IPS-18c (cell line): Measurements from ENCODE around the gene STRIP1.

Experiments used
- H3K4me3 ChIP-seq: 2 replicates; pipeline ENCODE4 v1.7.0; 2013; ENCODE audit warnings: low read depth, mild to moderate bottlenecking, low read length, moderate library complexity; ENCODE audit not compliant: insufficient read depth
- H3K9me3 ChIP-seq: one replicate; pipeline ENCODE4 v1.6.1; 2013; ENCODE audit warnings: mild to moderate bottlenecking, low read length, moderate library complexity; ENCODE audit not compliant: control insufficient read depth, insufficient read depth

STRIP1 gene

DNA sequence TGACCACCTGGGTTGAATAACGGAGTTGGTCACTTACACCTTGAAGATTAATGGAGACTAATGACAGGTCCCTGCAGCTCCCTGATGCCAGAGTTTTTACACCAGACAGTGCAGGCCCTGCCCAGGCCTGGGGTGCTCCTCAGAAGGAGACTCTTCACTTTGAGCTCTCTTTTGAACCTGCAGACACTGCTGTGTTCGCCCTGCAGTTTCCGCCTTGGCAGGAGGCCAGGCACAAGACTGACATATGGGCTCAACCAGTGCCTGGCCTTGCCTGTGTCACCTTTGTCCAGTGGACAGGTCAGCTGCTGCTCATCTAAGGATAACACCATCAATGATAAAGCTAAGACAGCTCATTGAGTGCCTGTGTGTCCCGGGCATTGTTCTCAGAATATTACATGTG, 5.2 kb downstream of the STRIP1 start:
- Histone ChIP-seq H3K4me3 (no peak overlapping the region), H3K9me3 (no peaks in the 10 kb centered on the region)

DNA sequence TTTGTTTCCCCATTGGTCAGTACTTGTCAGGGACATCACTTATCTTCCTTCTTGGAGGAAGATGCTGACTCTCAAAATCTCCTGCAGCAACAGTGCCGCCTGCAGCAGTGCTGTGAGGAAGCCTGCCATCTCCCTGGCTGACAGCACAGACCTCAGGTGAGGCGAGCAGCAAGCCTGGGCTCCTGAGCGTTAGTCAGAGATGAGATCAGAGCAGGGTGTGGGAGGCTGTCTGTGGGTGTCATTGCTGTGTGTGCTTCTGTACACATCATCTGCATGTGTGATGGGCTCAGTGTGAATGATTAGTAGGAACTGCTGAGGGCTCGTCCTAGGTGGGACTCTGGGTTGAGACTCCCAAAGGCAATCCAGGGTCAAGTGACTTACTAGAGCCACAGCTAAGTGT, 6.1 kb downstream of the STRIP1 start:
- Histone ChIP-seq H3K4me3 (no peak overlapping the region), H3K9me3 (no peaks in the 10 kb centered on the region)

DNA sequence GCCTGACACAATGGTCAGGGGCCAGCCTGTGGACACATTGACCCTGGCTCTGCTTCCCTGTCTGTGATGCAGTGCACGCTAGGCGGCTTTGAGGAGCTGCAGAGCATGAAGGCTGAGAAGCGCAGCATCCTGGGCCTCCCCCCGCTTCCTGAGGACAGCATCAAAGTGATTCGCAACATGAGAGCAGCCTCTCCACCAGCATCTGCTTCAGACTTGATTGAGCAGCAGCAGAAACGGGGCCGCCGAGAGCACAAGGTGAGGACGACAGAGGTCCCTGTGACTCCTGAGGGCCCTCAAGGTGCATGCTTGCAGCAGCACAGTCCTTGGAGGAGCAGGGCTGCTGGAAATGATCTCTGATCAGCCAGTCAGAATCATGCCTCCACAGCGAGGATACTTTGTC, 8.6 kb downstream of the STRIP1 start:
- Histone ChIP-seq H3K9me3 (no peaks in the 10 kb centered on the region), H3K4me3 (no peak overlapping the region)

DNA sequence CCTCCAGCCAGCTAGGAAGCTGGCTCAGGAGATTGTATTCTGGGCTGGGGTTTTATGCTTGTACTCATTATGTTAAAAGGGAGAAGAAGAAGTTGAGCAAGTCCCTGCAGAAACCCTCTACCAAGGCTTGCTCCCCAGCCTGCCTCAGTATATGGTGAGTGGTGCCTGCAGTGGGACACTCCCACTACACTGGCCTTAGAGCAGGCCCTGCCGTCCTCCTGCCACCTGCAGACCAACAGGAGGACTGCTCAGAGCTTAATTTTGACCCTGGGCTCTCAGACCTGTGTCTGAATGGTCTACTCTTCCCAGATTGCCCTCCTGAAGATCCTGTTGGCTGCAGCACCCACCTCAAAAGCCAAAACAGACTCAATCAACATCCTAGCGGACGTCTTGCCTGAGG, 13.0 kb downstream of the STRIP1 start:
- H3K9me3 ChIP-seq, result no peaks in the 10 kb centered on the region

DNA sequence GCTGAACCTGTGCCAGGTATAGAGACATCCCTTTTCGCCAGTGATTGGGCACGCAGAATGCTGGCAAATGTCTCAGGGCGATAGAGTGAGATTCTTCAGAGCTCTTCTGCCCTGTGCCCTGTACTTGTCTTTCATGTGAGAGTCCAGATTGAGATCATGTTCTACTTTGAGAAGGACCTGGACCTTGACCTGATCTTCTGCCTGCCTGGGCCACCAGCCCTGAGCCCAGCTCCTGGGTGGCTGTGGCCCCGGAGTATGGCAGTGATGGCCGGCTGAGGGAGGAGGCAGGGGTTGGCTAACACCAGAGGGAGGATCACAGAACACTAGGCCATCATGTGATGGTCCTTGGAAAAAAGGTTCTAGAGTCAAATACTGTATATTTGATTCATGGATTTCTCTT, 13.8 kb downstream of the STRIP1 start:
- Histone ChIP-seq H3K4me3 (no peak overlapping the region), H3K9me3 (no peaks in the 10 kb centered on the region)

More for the DNA sequence above, 13.0 kb downstream of the STRIP1 start:
- H3K4me3 ChIP-seq, result no peak overlapping the region

DNA sequence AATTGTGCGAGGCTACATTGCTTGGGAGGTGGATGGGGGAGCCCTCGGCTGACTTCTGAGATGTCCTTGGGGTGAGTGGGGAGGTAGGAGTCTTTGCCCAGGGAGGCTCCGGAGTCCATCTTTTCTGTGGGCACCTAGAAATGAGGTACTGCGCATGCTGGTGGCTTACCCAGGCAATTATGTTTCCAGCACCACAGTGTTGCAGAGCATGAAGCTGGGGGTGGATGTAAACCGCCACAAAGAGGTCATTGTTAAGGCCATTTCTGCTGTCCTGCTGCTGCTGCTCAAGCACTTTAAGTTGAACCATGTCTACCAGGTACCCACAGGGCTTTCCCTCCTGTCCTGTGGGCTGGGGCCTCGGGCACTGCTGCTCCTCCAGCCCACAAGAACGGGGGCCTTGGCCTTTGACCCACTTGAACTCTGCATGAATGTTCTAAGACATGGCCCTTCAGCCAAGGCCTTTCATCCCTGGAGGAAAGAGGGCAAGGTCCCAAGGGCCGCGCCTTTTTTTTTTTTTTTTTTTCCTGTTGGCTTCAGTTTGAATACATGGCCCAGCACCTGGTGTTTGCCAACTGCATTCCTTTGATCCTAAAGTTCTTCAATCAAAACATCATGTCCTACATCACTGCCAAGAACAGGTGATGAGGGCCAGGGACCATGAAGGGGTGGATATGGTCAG, 14.6 kb downstream of the STRIP1 start:
- Histone ChIP-seq H3K9me3 (no peaks in the 10 kb centered on the region), H3K4me3 (no peak overlapping the region)

DNA sequence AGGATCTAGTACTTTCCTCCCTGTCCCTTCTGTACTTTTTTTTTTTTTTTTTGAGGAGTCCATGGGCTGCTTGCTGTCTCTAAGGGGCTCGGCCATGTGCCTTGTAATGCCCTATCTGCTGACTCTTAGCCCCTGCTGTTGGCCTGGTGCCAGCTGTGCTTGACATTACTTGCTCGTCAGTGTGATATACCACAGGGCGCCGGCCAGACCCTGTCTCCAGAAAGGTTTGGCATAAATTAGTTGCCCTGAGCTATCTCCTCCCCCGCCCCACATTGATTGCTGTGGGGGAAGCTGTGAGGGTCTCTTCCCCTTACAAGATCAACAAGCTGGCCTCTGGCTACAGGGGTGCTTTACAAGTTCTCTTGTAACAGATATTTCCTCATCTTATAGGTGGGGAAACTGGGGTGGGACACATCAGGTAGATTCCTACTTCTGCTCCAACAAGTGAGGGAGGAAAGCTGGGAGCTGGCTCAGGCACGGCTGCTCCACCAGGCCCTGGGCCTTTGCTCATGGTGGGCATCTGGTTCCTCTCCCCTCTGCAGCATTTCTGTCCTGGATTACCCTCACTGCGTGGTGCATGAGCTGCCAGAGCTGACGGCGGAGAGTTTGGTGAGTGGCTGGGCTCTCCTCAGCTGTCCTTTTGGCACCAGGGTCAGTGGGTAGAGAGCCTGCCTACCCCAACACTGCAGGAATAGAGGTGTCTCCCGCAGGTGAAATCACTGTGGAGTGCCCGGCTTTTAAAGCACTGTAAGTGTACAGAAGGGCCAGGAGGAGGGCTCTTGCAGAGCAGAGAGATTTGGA, 15.6 kb downstream of the STRIP1 start:
- no peaks in the 10 kb centered on the region for H3K9me3 ChIP-seq
- H3K4me3 ChIP-seq, result no peak overlapping the region

DNA sequence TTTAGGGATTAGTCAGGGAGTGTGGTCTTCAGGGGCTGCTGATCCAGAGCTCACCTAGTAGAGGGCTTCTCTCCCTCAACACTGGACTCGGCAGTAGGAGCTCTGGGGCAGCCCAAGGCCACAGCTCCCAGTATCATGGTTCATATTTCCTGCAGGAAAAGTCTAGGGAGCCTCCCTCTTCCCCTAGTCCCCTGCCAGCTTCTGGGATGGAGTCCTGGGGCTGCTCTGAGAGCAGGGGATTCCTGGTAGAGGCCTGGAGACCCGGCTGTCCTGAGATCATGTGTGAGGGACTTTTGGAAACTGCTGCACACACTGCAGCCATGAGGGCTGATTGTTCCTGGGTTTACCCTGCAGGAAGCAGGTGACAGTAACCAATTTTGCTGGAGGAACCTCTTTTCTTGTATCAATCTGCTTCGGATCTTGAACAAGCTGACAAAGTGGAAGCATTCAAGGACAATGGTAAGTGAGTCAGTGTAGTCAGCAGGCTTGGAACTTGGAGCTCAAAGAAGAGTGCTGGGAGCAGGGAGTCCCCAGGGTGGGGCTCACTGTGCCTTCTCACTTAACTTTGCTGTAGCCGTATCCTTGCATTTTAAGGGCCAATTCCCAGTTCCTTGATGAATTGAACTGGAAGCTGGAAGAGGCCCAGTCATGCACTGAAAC, 16.3 kb downstream of the STRIP1 start:
- Histone ChIP-seq H3K4me3 (no peak overlapping the region), H3K9me3 (no peaks in the 10 kb centered on the region)

DNA sequence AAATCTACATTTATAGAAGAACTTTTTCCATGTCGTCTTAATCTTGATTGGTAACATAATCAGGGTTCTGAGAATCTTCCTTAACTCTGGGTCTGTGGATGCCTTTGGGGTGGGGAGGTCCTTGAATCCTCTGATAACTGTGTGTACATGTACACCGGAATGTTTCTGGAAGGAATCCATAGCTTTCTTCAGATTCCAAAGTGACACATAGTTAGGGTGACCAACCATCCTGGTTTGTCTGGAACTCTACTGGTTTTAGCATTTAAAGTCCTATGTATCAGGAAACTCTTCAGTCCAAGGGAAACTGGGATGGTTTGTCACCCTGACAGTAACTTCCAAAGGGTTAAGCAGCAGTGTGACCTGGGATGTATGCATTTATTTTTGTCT, 16.8 kb downstream of the STRIP1 start:
- Histone ChIP-seq H3K4me3 (no peak overlapping the region), H3K9me3 (no peaks in the 10 kb centered on the region)

DNA sequence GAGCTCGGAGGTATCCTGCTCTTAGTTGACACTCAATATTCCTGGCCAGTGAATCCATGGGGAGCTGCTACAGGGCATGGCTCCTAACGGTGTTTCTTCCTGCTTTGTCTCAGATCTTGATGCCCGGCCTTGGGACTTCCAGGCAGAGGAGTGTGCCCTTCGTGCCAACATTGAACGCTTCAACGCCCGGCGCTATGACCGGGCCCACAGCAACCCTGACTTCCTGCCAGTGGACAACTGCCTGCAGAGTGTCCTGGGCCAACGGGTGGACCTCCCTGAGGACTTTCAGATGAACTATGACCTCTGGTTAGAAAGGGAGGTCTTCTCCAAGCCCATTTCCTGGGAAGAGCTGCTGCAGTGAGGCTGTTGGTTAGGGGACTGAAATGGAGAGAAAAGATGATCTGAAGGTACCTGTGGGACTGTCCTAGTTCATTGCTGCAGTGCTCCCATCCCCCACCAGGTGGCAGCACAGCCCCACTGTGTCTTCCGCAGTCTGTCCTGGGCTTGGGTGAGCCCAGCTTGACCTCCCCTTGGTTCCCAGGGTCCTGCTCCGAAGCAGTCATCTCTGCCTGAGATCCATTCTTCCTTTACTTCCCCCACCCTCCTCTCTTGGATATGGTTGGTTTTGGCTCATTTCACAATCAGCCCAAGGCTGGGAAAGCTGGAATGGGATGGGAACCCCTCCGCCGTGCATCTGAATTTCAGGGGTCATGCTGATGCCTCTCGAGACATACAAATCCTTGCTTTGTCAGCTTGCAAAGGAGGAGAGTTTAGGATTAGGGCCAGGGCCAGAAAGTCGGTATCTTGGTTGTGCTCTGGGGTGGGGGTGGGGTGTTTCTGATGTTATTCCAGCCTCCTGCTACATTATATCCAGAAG, 19.4 kb downstream of the STRIP1 start:
- Histone ChIP-seq H3K9me3 (no peaks in the 10 kb centered on the region), H3K4me3 (no peak overlapping the region)

DNA sequence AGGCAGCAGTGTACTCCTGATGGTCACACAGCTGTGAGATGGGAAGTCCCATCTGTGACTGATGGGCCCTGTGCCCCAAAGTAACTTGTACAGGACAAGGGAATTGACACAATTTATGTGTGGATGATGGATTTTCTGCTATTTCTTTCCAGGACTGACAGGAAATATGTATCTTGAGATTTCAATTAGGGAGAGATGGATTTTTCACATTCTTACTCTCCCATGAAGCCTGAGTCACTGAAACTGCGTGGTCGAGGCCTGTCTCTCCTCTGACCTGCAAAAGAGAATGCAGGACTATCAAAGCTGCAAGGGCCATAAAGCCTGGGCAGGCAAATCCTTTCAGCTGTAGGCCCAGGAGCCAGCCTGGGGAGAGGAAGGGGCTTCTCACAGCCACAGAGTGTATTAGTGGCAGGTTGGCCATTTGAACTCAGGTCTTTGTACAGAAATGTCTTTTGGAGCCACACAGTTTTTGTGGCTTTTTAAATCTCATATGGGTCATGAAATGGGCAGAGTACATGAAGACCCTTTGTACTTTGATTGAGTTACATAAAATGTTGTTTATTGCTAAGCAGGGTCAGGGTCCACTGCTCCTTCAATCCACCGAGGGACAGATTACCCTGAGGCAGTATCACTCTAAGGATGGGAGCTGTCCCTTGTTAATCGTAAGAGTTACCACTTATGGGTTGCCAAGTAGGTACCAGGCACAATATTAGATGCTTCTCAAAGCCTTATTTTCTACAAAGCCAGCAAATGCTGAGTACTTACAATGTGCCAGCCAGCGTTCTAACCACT, 21.3 kb downstream of the STRIP1 start:
- Histone ChIP-seq H3K4me3 (no peak overlapping the region), H3K9me3 (peaks cover 2% of the 10 kb centered on the region)

DNA sequence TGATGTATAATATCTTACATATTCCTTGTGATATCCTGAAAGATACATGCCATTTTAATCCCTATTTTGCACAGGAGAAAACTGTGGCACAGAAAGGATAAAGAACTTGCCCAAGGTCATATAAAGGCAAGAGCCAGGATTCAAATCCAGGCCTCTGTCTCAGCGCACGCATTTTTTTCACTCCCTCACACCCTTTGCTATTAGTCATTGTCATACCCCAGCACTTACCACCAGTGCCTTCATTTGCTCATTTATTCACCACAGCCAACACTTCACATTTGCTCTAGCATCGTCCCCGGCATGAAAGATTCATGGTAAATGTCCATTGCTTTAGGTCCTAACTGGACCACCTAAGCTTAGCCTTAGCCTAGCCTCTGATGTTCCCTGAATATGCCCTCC, 21.9 kb downstream of the STRIP1 start:
- H3K9me3 ChIP-seq, result peaks cover 2% of the 10 kb centered on the region
- no peak overlapping the region for H3K4me3 ChIP-seq

DNA sequence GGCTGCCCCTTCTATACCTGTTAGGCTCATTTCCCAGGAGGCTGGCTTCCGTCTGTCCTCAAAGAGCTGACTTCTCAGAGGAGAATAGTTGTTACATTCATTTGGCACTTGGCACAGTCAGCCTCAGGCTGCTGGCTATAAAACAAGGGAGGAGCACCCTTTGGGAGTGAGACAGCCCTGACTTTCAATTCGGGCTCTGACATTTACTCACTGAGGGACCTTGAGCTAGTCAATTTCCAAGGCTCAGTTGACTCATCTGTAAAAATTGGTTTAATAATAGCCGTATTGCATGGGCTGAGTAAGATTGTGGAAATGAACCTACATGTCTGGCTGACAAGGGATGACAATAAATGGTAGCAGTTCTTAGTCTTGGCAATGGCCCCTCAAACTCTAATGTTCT, 22.4 kb downstream of the STRIP1 start:
- peaks cover 2% of the 10 kb centered on the region for H3K9me3 ChIP-seq
- no peak overlapping the region for H3K4me3 ChIP-seq

DNA sequence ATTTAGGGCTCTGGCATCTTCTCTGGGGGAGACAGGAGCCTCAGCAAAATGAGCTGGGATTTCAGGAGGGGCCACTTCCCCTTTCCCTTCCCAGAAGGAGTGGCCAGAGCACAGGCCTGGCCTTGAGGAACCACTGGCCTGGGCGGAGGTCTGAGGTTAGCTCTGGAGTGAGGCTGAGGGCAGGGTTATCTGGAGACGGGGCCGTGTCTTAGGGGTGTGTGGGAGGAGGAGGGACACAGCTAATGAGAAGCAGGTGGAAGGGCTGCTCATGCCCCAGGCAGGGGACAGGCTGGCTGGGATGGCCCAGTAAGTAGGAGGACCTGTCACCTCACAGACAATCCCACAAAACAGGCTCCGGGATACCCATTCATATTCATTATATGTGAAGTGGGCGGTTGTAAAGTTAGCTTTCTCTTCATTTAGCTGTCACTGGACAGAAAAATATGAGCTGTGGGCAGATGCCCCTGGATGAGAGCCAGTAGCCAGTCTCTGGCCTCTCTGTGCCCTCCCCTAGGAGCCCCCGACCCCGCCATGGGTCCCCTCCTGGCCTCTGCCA, 23.6 kb downstream of the STRIP1 start:
- H3K9me3 ChIP-seq, result peaks cover 2% of the 10 kb centered on the region
- no peak overlapping the region for H3K4me3 ChIP-seq

DNA sequence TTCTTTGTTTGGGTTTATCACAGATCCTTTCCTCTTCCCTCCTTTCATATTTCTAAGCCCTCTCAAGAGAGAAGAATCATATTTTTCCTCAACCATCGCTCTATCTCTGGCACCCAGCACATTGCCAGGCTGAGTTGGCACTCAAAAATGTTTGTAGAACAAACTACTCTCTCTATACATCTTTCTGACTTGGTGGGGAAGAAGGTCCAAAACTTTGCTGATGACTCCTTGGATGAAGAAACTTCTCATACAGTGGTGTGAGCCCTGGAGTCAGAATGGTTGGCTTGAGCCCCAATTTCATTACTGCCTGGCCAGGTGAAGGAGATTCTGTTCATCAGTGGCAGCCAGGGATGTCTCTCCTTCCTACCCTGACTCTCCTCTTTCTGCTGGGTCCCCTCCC, 24.2 kb downstream of the STRIP1 start:
- peaks cover 2% of the 10 kb centered on the region for H3K9me3 ChIP-seq
- no peak overlapping the region for H3K4me3 ChIP-seq

DNA sequence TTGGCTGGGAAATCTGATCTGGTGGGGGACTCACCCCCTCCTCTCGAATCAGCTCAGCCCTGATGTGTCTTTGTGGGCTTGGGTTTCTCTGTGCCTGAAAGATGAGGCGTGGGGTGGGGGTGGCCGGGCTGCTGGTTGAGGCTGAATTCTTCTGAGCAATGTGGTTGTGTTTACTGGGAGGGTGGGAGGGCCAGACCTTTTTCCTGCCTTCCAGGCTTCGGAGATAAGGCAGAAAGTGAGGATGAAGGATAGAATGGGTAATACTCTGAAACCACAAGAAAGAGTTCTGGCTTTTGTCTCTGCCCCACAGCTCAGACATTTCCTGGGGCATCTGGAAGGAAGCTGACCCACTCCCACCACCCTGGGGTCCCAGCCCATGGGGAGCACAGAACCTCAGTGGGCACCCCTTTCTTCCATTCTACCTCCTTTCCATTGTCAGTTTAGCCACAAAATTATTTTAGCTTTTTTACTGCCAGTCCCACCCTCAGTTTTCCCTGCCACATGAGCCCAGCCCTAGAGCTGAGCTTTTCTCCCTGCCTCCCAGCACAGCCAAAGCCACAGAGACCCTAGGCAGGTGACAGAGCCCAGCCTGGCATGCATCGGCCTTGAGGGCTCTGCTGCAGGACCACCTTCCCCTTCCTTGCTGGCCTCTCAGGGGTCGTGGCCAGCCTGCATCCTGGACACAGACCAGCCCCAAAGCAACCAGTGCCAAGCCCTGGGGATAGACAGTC, 24.9 kb downstream of the STRIP1 start:
- no peak overlapping the region for H3K4me3 ChIP-seq
- peaks cover 2% of the 10 kb centered on the region for H3K9me3 ChIP-seq
